ENCODE results near the gene MRPL14. TPM values are rescaled to one million over a fixed set of nuclear protein-coding genes. Genes with fewer than 3 reads are reported as not detected.
A peak's percentile ranks its signal among the peaks of the same experiment; 100 is the strongest.

MRPL14 gene
- total and polyA plus RNA-seq, 10 of the 15 experiments (the other 5 are each of a cell fraction or from before 2014, with no cell fraction given) = 80.5 to 294 (median 122) TPM

- H3K4me3 ChIP-seq = peak overlapping the region; percentile 96
- no peaks in the 10 kb centered on the region for H3K27me3 ChIP-seq (replicated peaks in 1 of 2; ENCODE audit: control insufficient read depth in 2 of 2, insufficient read depth in 2 of 2, low read length in 1 of 2)
- CTCF ChIA-PET = no interaction called here
- intact Hi-C loops (cut with micrococcal nuclease; ENCODE audit: unreplicated experiment) = no loop called here
- WGBS (ENCODE audit: insufficient coverage, insufficient replicate concordance, low lambda C conversion rate, missing lambda C conversion rate) = 3% methylated on average over 30 of the region's 31 CpGs
- peaks cover 6% of the 10 kb centered on the region; the same call in 1 of the 2 replicates for H4K20me1 ChIP-seq (ENCODE audit: control insufficient read depth, insufficient read depth)
- in situ Hi-C loops (cut with MboI) = no loop called here
- H3K4me2 ChIP-seq (ENCODE audit: control insufficient read depth, insufficient read depth) = peak overlapping the region; percentile 96
- H2AFZ ChIP-seq (ENCODE audit: control insufficient read depth, low read depth, low read length) = peak overlapping the region; percentile 73
- BruUV-seq (replicated peaks) = no TSS peak
- H3K79me2 ChIP-seq (ENCODE audit: control insufficient read depth, insufficient read depth, low read length) = peaks cover 69% of the 10 kb centered on the region
- peak; percentile 81 for ATAC-seq
- DNase-seq (ENCODE audit: low read depth, low spot score) = peak; percentile 40
- peak; percentile 91 for FAIRE-seq
- RAD21 ChIA-PET (ENCODE audit: unreplicated experiment) = interaction anchor here (0.6 kb wide), 1 partner anchor 30 kb away, joined by 3 read pairs; no protein-coding TSS in a partner anchor
- H3K36me3 ChIP-seq (ENCODE audit: control insufficient read depth in 2 of 2, insufficient read depth in 2 of 2, low read length in 1 of 2) = 0 out of 4 replicates have a peak, but pooled peaks cover 0 to 6% of the 10 kb centered on the region in 2 experiments
- H3K27ac ChIP-seq (ENCODE audit: control insufficient read depth, insufficient read depth) = peak overlapping the region; percentile 63
- SMC1A ChIA-PET (ENCODE audit: uncharacterized antibody, unreplicated experiment) = no interaction called here
- peaks cover 36% of the 10 kb centered on the region for H3K4me1 ChIP-seq (ENCODE audit: control insufficient read depth, insufficient read depth, low read length)
- POLR2A ChIA-PET = no interaction called here
- no peaks in the 10 kb centered on the region for H3K9me3 ChIP-seq (replicated peaks; ENCODE audit: control insufficient read depth, insufficient read depth, low read length)
- H3K9ac ChIP-seq (ENCODE audit: control insufficient read depth, insufficient read depth, low read length) = peak overlapping the region; percentile 67
- TF ChIP-seq BCL3 (IDR thresholded peaks at IDR 0.05; ENCODE audit: borderline replicate concordance, insufficient read depth, low read depth, low read length, poor library complexity, severe bottlenecking) = no peak
- TF ChIP-seq NFIC (IDR thresholded peaks at IDR 0.05; ENCODE audit: low read depth, low read length) = peak; percentile 37; the same call in 1 of the 2 replicates
- peak; percentile 84 for TF ChIP-seq IKZF1 (conservative IDR thresholded peaks at IDR 0.05)
- TF ChIP-seq RAD21 (IDR thresholded peaks at IDR 0.05; ENCODE audit: insufficient read depth, low read depth, low read length) = no peak
- TF ChIP-seq POLR2AphosphoS5 (IDR thresholded peaks at IDR 0.05; ENCODE audit: low read length) = peak; percentile 88
- 0 out of 2 replicates have a peak, but pooled peaks have one; percentile 30 for TF ChIP-seq NR2F1 (conservative IDR thresholded peaks at IDR 0.05)
- TF ChIP-seq CREB1 (IDR thresholded peaks at IDR 0.05; ENCODE audit: low read depth) = peak; percentile 58; the same call in 1 of the 2 replicates
- TF ChIP-seq IRF4 (IDR thresholded peaks at IDR 0.05; ENCODE audit: low read depth, low read length) = 0 out of 2 replicates have a peak, but pooled peaks have one; percentile 22
- TF ChIP-seq RELB (IDR thresholded peaks at IDR 0.05; ENCODE audit: low read depth) = peak; percentile 80; the same call in 1 of the 2 replicates
- peak; percentile 28; the same call in 1 of the 2 replicates for TF ChIP-seq WRNIP1 (IDR thresholded peaks at IDR 0.05; ENCODE audit: borderline replicate concordance, low read depth, low read length)
- peak; percentile 47; the same call in 1 of the 2 replicates for TF ChIP-seq CHD2 (IDR thresholded peaks at IDR 0.05; ENCODE audit: borderline replicate concordance, low read depth, low read length)
- no peak for TF ChIP-seq RCOR1 (conservative IDR thresholded peaks at IDR 0.05; ENCODE audit: low read depth, low read length)
- peak; percentile 36; the same call in 1 of the 3 replicates for TF ChIP-seq POU2F2 (IDR thresholded peaks at IDR 0.05; ENCODE audit: borderline replicate concordance, low read depth, low read length)
- 0 out of 2 replicates have a peak, but pooled peaks have one; percentile 24 for TF ChIP-seq MEF2A (IDR thresholded peaks at IDR 0.05; ENCODE audit: insufficient read depth, low read depth, low read length)
- TF ChIP-seq IKZF2 (IDR thresholded peaks at IDR 0.05) = peak; percentile 67 to 81; a peak in 2 of 4 replicates
- TF ChIP-seq, protein P1, sequence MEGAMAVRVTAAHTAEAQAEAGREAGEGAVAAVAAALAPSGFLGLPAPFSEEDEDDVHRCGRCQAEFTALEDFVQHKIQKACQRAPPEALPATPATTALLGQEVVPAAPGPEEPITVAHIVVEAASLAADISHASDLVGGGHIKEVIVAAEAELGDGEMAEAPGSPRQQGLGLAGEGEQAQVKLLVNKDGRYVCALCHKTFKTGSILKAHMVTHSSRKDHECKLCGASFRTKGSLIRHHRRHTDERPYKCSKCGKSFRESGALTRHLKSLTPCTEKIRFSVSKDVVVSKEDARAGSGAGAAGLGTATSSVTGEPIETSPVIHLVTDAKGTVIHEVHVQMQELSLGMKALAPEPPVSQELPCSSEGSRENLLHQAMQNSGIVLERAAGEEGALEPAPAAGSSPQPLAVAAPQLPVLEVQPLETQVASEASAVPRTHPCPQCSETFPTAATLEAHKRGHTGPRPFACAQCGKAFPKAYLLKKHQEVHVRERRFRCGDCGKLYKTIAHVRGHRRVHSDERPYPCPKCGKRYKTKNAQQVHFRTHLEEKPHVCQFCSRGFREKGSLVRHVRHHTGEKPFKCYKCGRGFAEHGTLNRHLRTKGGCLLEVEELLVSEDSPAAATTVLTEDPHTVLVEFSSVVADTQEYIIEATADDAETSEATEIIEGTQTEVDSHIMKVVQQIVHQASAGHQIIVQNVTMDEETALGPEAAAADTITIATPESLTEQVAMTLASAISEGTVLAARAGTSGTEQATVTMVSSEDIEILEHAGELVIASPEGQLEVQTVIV (IDR thresholded peaks at IDR 0.05; ENCODE audit: borderline replicate concordance, partially characterized antibody) = no peak
These were observed 717 bp downstream of the MRPL14 start for GRCh38 chr6:44126320-44127149.

Data from GM12878 (cell line).